GM19099 (cell line): ENCODE results near the gene AARS2.

ENCODE experiments used
- POLR2A ChIP-seq: IDR thresholded peaks from 3 replicates; pipeline ENCODE4 v1.6.1; 2011; ENCODE audit warnings: low read depth; ENCODE audit not compliant: insufficient read length; ENCODE audit errors: extremely low read depth

AARS2 gene

DNA sequence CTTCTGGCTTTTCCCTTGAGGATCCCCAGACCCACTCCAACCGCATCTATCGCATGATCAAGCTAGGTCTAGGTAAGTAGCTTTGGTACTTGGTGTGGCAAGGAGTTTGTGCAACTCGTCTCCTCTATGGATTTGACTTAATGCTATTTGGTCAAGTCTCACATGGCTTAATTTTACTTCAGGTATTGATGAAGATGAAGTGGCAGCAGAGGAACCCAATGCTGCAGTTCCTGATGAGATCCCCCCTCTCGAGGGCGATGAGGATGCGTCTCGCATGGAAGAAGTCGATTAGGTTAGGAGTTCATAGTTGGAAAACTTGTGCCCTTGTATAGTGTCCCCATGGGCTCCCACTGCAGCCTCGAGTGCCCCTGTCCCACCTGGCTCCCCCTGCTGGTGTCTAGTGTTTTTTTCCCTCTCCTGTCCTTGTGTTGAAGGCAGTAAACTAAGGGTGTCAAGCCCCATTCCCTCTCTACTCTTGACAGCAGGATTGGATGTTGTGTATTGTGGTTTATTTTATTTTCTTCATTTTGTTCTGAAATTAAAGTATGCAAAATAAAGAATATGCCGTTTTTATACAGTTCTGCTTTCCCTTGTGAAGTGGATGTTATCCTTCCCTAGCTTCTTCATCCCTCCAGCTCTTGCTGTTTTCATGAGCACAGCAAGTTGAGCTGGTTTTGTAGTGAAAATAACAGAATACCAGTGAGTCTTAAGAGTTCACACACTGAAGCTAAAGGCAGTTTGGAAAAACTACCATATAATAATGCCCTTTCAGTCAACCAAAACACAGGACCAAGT is 59.6 kb downstream of the AARS2 start:
- peak; percentile 25 for TF ChIP-seq POLR2A

DNA sequence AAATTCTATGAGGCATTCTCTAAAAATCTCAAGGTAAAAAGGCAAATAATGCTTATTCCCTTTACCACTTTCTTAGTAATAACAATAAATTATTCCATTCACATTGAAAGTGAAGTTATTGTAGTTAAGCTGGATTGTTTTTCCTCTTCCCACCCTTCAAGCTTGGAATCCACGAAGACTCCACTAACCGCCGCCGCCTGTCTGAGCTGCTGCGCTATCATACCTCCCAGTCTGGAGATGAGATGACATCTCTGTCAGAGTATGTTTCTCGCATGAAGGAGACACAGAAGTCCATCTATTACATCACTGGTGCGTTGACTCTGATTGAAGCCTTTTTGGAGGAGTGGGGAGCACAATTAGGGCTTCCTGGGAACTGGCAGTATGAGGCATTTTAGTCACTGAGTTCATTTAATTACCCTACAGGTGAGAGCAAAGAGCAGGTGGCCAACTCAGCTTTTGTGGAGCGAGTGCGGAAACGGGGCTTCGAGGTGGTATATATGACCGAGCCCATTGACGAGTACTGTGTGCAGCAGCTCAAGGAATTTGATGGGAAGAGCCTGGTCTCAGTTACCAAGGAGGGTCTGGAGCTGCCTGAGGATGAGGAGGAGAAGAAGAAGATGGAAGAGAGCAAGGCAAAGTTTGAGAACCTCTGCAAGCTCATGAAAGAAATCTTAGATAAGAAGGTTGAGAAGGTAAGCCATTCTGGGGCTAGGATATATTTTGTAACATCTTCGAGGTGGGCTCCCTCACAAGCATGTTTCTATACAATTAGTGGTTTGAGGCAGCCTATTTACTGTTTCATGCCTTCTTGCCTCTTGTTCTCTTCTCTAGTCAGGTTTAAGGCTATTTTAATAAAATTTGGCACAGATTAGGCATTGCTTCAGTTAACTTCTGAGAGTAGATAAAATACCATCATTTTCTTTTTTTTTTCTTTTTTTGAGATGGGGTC is 61.3 kb downstream of the AARS2 start:
- no peak for TF ChIP-seq POLR2A

DNA sequence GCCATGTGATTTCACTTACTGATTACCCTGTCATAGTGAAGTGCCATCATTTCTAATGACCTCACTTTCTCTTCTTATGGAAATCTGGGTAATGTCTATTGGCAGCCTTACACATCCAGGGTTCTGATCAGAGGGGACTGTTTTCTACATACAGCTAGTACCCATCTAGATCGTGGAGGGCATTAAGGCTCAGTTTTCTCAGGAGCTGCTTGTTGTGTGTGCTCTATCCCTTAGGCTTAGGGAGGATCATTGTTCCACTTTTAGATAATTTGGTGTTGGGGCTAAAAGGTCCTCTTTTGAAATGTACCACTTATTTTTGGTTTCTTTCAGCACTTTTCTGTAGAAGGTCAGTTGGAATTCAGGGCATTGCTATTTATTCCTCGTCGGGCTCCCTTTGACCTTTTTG is 62.4 kb downstream of the AARS2 start:
- TF ChIP-seq POLR2A = no peak

DNA sequence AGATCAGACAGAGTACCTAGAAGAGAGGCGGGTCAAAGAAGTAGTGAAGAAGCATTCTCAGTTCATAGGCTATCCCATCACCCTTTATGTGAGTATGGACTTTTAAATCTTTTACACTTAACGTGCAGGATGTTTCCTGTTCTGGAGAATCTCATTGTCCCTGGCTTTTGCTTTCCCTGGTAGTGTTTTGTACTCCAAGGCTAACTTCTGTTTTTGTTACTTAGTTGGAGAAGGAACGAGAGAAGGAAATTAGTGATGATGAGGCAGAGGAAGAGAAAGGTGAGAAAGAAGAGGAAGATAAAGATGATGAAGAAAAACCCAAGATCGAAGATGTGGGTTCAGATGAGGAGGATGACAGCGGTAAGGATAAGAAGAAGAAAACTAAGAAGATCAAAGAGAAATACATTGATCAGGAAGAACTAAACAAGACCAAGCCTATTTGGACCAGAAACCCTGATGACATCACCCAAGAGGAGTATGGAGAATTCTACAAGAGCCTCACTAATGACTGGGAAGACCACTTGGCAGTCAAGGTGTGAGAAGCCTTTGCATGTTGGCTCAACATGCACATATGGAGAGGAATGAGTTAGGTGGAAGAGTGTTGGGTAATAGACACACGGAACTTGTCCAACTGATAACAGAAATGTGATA is 63.0 kb downstream of the AARS2 start:
- no peak for TF ChIP-seq POLR2A
